Skin of body (tissue), 2 donors: ENCODE measurements around the gene CNNM2. TPM values are rescaled to one million over a fixed set of nuclear protein-coding genes. Genes with fewer than 3 reads are reported as not detected.
"Not testable (repeated sequence)": the region's sequence is repeated elsewhere in the genome, so short reads cannot be mapped to it uniquely, and the experiment has no call there.

Experiments
- DNase-seq: peaks from one replicate; lab custom pipeline; 2025; lab: John Stamatoyannopoulos, UW
- total RNA-seq: library from RNA; depleted of rRNA; stranded (reverse); fragments of >200 nt; gene quantifications from one replicate; pipeline ENCODE4 v1.2.3, GENCODE V29; 2014

CNNM2 gene
- total RNA-seq, 1 donor from 2014 or later = 5.4 TPM

DNA sequence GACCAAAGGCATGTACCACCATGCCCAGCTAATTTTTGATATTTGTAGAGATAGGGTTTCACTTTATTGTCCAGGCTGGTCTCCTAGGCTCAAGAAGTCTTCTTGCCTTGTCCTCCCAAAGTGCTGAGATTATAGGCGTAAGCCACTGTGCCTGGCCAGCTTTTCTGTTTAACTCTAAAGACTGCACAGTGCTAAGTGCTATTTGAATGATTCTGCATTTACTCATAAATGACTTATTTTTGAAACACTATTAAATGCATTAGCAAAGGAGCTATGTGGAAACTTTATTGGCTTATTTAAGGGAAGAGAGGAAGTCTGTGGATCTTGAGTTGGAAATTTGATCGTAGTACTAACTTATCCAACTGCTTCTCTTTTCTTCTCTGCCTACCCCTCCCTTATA is 185.9 kb downstream of the CNNM2 start:
- no peak for DNase-seq

DNA sequence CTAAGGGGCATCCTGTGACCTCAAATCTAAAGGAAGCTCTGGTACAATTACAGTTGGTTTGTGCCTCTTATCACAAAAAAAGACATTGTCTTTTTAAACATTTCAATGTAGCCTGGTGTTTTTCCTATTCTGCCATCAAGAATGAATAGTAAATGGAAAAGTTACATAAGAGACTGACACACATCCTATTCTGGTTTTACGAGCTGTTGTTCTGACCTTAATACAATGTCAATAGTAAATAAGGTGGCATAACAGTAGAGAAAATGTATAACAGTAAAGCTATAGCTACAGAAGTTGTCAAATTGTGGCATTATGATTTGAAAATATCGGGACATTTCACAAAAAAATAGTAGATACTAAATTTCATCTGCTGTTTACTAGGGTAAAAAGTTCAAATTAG is 186.6 kb downstream of the CNNM2 start:
- no peak for DNase-seq

- no peak for DNase-seq
Observed at GRCh38 chr10:103105462-103105861, 187.4 kb downstream of the CNNM2 start.

GRCh38 chr10:103106539-103106938 is 188.4 kb downstream of the CNNM2 start:
- no peak for DNase-seq

GRCh38 chr10:103109821-103110220 is 191.7 kb downstream of the CNNM2 start:
- no peak for DNase-seq

DNA sequence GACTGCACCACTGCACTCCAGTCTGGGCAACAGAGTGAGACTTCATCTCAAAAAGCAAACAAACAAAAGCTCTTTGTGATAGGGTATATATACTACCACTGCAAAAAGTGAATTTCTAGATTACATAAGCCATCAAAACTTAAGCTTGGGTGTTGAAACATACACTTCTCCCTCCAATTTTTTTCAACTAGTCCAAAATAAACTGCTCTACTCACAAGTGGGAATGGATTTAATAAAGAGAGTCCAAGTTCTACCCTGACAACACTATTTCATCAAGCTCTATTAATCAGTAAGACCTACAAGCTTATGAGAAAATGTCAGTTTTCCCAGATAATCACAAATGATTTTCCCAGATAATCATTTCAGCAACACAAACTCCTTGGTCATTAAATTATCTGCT is 192.3 kb downstream of the CNNM2 start:
- no peak for DNase-seq

DNA sequence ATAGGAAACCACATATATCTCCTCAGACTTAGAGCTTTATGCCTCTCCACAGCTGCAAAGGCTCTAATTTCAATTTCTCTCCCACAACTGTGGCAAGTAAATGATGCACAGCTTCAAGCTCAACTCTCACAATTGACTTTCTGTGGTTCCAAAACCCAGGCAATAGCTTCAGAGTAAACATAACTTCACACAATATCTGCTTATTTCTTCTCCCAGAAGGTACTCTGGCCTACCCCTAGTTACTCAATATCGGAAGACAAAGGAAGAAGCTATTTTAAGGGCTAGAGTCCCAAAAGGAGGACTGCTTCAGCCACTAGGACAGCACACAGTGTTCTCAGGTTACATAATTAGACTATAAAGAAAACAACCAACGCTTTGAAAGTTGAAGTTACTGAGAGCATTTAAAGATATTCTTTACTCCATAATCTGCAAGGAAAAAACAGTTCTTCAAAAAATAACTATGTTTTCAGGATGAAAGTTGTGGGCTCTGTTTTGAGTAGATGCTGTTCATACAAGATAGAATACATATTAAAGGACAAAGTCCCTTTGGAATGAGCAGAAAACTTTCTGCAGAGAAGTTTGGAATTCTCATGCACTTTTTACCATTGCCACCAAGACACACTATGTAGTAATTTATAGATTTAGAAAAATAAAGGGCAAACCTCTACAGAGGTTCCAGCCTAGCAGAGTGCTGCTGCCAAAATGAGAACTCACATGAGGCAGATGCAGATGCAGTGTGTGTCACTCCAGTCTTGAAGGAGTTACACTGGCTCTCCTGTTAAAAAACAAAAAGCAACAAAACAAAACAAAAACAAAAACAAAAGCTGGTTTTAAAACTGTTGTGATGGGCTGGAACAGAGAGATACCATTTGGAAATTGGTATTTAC is 193.2 kb downstream of the CNNM2 start:
- peak; percentile 33 for DNase-seq

DNA sequence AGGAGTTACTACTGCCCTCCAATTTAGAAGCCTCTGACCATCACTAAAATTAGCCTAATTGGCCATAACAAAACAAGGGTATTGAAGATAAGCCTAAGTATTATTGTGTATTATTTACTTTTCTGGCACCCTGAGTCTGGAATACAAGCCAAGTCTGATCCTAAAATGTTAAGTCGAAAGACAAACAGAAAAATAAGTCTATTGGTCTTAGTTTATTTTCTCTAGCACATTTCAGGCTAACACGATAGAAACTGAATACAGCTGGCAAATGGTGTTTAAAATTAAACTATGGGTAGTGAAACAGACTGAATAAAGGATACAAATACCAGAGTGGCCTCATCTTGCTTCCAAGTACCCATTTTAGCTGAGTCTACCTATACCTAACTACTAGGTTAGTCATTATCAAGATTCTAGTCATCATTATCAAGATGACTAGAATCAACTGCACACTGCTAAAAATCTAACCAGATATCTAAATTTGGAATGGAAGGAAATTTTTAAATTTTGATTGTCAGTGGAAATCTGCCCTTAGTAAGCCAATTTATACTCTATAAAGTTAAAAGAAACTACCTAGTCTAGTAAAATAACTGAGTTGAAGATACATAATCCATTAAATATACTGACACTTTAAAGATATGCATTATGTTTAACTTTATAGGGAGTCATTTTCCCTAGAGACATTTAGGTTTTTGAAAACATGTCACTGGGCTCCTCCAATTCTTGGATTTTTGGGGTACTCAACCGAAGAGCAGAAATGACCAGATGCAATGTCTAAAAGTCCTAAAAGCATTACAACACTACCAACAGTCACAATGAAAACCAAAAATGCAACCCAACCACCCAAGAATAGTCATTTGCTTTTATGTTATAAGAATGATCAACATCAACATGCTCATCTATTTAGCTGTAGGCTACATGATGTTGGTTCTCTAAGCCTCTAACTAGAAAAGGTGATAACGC is 194.1 kb downstream of the CNNM2 start:
- DNase-seq = no peak

GRCh38 chr10:103114876-103115275 is 196.8 kb downstream of the CNNM2 start:
- no peak for DNase-seq

- DNase-seq = no peak
Observed at GRCh38 chr10:103117247-103117646, 199.2 kb downstream of the CNNM2 start.

GRCh38 chr10:103120546-103120945 is 202.5 kb downstream of the CNNM2 start:
- no peak for DNase-seq

GRCh38 chr10:103120977-103121735 is 203.1 kb downstream of the CNNM2 start:
- no peak for DNase-seq

DNA sequence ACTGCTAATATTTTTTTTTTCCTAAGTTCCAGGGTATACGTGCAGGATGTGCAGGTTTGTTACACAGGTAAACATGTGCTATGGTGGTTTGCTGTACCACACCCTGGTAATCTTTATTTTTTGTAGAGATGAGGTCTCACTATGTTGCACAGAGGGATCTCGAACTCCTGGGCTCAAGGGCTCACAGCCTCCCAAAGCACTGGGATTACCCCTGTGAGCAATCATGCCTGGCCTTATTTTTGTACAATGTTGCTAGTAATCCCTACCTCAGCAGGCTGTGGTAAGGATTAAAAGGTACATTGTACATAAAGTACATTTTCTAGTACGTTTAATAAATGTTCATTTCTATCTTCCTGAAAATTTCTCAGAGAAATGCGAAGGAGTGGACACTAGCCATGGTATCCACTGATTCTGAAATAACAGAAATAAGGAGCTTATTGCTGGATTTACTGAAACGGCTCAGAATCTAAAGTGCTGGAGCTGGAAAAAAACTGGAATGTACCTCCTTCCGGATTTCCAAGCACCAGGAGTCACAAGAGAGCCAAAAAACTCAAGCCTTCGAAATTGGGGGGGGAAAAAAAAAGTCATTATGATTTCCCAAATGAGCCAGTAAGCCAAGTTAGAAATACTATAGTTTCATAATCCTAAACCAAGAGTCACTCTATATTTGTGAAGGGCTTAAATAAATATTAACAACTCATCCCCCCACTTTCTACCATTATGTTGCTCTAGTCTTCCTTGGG is 205.4 kb downstream of the CNNM2 start:
- DNase-seq = no peak

GRCh38 chr10:103124420-103125096 is 206.5 kb downstream of the CNNM2 start:
- DNase-seq = no peak

DNA sequence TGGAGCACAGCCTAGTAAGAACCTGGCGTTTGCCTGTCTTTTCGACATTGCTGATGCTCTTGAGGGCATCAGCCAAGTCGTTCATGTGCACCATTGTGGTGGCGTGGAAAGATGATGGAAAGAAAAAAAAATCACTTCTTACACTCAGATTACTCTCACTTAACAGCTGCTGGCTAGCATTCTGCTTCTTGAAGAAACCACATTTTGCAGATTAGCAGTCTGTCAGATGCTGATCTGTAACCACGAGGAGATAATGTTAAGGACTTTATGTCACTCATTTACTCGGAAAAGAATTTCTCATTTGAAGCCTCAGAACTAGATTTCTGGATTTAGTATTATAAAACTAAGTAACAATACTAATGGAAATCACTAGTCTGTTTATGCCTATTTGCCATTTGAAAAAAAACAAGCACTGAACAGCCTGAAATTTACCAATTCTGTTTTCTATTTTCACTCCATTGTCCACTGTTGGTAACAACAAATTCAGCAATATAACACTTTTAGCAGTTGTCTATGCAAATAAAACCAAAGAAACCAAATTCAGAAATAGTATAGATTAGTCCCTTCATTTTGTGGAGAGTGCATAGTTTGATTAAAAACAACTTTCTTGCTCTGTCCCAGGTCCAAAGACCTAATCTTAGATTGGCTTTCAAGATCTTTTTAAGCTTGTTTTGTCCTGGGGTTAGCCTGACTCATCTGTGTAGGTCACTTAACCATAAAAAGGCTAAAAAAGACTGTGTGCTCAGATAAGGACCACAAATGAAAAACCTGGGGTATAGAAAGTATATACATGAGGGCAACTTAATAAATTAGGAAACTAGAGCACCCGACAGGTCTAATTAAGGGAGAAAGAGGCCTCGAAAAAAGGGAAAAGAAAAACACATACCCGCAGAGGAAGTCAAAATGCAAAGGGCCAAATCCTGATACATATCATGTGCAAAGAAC is 207.5 kb downstream of the CNNM2 start:
- no peak for DNase-seq

DNA sequence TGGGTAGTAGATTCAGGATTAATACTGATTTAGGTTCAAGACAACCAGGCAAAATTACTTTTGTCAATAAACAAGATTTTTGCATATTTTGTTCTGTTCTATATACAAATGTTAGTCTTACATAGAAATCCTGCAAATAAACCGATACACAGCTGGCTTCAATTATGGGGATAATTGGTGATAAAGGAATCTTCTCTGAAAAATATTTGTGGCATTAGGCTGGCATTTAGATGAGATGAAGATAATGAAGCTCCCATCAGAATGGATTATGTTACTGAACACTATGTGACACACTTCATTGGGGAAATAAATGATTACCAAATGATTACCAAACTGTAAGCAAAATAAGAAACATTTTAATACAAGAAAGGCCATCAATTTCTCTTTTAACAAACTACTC is 209.1 kb downstream of the CNNM2 start:
- DNase-seq = no peak

GRCh38 chr10:103130180-103130579 is 212.1 kb downstream of the CNNM2 start:
- not testable (repeated sequence) for DNase-seq

DNA sequence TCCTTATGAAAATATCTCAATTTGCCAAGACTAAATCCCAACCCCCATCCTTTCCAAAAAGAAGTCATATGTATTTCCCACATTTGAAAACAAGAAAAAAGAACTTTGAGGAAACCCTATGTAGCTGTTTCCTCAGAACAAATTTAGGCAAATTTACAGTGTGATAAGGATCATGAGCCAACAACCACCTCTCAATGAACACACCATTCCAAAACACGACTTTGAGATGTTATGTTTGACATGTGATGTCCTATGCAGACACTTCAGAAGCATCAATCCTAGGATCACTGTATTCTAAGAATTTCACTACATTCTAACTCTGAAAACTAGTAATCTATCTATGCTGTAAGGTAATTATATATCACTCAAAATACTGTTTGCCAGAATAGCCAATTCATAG is 212.8 kb downstream of the CNNM2 start:
- DNase-seq = no peak

GRCh38 chr10:103135168-103135567 is 217.1 kb downstream of the CNNM2 start:
- DNase-seq = not testable (repeated sequence)
